ENCODE results near the gene MEX3C.

GRCh38 chr18:51150113-51150700, 47.3 kb downstream of the MEX3C start:
- no peak for TF ChIP-seq ZNF274 (IDR thresholded peaks at IDR 0.05; ENCODE audit: low read depth, low read length)
- no peak for TF ChIP-seq YY1 (IDR thresholded peaks at IDR 0.05; ENCODE audit: insufficient read depth, insufficient read length)
- TF ChIP-seq SUZ12 (IDR thresholded peaks at IDR 0.05; ENCODE audit: extremely low read depth, insufficient read depth, insufficient read length), result no peak

Measured in NT2/D1 (cell line).